ENCODE results near the gene MORF4L1.
"Not testable (repeated sequence)": the region's sequence is repeated elsewhere in the genome, so short reads cannot be mapped to it uniquely, and the experiment has no call there.

DNA sequence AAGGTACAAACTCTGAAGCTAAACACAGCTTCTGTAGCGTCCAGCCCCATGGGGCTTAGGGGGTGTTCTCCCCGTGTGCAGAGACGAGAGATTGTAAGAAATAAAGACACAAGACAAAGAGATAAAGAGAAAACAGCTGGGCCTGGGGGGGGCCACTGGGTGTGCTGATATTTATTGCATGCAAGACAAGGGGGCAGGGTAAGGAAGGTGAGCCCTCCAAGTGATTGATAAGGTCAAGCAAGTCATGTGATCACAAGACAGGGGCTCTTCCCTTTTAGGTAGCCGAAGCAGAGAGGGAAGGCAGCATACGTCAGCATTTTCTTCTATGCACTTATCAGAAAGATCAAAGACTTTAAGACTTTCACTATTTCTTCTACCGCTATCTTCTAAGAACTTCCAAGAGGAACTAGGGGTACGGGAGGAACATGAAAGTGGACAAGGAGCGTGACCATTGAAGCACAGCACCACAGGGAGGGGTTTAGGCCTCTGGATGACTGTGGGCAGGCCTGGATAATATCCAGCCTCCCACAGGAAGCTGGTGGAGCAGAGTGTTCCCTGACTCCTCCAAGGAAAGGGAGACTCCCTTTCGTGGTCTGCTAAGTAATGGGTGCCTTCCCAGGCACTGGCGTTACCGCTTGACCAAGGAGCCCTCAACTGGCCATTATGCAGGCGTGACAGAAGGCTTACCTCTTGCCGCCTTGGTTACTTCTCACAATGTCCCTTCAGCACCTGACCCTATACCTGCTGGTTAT, 29.8 kb downstream of the MORF4L1 start:
- TF ChIP-seq POLR2A (IDR thresholded peaks at IDR 0.05; ENCODE audit: low read length); GATA1 (IDR thresholded peaks at IDR 0.05; ENCODE audit: low read depth, low read length): not testable (repeated sequence)
